Glutamatergic neuron (in vitro differentiated cells): ENCODE measurements around the gene EFNA5. TPM values are rescaled to one million over a fixed set of nuclear protein-coding genes. Genes with fewer than 3 reads are reported as not detected.

Source experiments
- DNase-seq: peaks from one replicate; pipeline ENCODE4 v3.0.0; 2022
- H3K27ac Mint-ChIP-seq: one replicate; pipeline ENCODE4 v1.8.0; 2020; ENCODE audit warnings: mild to moderate bottlenecking, mixed read lengths, inconsistent platforms; ENCODE audit not compliant: unreplicated experiment
- H3K27me3 Mint-ChIP-seq: one replicate; pipeline ENCODE4 v1.8.0; 2020; ENCODE audit warnings: mild to moderate bottlenecking, moderate library complexity, mixed read lengths, inconsistent platforms; ENCODE audit not compliant: unreplicated experiment
- H3K36me3 Mint-ChIP-seq: one replicate; pipeline ENCODE4 v1.8.0; 2020; ENCODE audit warnings: mild to moderate bottlenecking, mixed read lengths, inconsistent platforms; ENCODE audit not compliant: unreplicated experiment
- H3K4me1 Mint-ChIP-seq: one replicate; pipeline ENCODE4 v1.8.0; 2020; ENCODE audit warnings: mild to moderate bottlenecking, low read depth, mixed read lengths, inconsistent platforms; ENCODE audit not compliant: unreplicated experiment
- H3K4me3 Mint-ChIP-seq: one replicate; pipeline ENCODE4 v1.8.0; 2020; ENCODE audit warnings: mild to moderate bottlenecking, mixed read lengths, inconsistent platforms; ENCODE audit not compliant: unreplicated experiment
- H3K9me3 Mint-ChIP-seq: one replicate; pipeline ENCODE4 v1.8.0; 2020; ENCODE audit warnings: mild to moderate bottlenecking, moderate library complexity, mixed read lengths, inconsistent platforms; ENCODE audit not compliant: unreplicated experiment
- total RNA-seq: library from RNA; stranded (reverse); fragmentation: NEBNext Ultra II Directional; extraction: Animal tissue kit (Norgen Biotek cat#: 25700); gene quantifications from one replicate; pipeline ENCODE4 v1.2.1, GENCODE V29; 2021; ENCODE audit not compliant: unreplicated experiment
- TF ChIP-seq, protein P1 (sequence below): fragments of 200-600 bp; sonication (generic); IDR thresholded peaks from one replicate; pipeline ENCODE4 v1.5.0; 2021; ENCODE audit not compliant: partially characterized antibody, unreplicated experiment

Gene EFNA5
- total RNA-seq, 1 donor from 2014 or later = 158 TPM

DNA sequence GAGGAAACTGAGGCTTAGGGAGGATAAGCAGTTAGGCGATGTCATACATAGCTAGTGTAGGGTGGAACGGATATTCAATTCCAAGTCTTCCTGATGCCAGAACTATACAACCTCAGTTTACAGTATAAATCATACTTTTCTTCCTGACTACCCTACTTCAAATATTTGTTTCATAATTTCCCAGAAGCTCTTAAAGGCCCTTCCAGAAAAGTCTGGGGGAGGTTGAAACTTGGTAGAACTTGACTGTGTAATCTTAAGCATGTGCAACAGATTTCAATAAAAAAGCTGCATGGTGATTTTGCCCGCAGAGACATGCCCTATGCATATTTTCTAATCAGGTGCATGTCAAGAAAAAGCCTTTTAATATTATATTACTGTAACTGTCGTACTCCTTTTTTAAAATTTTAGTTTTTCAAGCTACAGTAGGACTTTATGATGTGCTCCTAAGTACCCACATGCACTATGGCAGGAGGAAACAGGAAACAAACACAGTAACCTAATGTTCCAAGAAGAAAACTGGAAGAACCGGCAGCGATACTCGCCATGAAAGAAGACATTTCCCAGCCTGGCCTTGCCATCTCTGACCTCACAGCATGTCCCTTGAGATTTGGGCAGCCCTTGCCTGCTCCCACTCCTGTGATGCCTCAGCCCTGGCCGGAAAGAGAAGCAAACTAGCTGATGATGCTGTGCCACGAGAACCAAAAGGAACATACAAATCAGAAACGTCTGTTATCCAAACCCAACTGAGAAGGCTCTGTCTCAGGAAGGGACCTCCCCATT is 266.0 kb downstream of the EFNA5 start:
- H3K27ac Mint-ChIP-seq = peak overlapping the region; percentile 77
- TF ChIP-seq, protein P1, sequence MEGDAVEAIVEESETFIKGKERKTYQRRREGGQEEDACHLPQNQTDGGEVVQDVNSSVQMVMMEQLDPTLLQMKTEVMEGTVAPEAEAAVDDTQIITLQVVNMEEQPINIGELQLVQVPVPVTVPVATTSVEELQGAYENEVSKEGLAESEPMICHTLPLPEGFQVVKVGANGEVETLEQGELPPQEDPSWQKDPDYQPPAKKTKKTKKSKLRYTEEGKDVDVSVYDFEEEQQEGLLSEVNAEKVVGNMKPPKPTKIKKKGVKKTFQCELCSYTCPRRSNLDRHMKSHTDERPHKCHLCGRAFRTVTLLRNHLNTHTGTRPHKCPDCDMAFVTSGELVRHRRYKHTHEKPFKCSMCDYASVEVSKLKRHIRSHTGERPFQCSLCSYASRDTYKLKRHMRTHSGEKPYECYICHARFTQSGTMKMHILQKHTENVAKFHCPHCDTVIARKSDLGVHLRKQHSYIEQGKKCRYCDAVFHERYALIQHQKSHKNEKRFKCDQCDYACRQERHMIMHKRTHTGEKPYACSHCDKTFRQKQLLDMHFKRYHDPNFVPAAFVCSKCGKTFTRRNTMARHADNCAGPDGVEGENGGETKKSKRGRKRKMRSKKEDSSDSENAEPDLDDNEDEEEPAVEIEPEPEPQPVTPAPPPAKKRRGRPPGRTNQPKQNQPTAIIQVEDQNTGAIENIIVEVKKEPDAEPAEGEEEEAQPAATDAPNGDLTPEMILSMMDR = no peak
- H3K27me3 Mint-ChIP-seq = peaks cover 9% of the 10 kb centered on the region
- H3K9me3 Mint-ChIP-seq = peaks cover 15% of the 10 kb centered on the region
- DNase-seq = peak; percentile 57
- peak overlapping the region; percentile 52 for H3K4me3 Mint-ChIP-seq
- no peaks in the 10 kb centered on the region for H3K36me3 Mint-ChIP-seq
- H3K4me1 Mint-ChIP-seq = peaks cover 60% of the 10 kb centered on the region

DNA sequence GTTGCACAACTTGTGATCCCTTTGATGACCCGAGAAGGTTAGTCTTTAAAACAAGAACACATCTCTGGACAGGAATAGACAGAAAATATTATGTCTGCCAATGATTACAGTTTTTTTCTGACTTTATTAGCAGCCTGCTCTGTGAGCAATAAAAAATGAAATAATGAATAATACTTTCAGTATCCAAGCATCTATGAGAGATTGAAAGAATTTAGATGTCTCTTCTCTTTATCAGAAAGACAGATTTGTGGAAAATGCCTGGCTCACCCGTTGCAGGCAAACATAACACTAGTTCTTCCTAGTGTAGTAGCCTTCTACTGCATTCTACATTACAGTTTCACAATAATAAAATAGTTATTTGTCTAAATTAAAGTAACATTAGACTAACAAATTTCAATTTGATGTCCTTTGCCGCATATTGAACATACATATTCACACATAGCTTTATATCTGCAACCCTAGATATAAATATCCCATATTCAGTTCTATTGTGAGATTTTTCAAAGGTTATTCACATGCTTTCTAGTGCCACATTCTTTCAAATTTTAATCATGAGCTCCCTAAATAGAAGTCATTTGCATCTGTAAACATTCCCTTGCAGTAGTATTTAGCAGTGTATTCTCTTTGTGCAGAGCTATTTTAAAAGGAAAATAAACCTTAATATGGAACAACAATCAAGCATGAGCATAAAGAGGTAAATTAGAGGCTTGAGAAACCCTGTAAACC is 267.3 kb downstream of the EFNA5 start:
- peaks cover 15% of the 10 kb centered on the region for H3K9me3 Mint-ChIP-seq
- no peak for DNase-seq
- H3K4me3 Mint-ChIP-seq = peak overlapping the region; percentile 74
- peaks cover 62% of the 10 kb centered on the region for H3K4me1 Mint-ChIP-seq
- TF ChIP-seq, protein P1 = no peak
- H3K36me3 Mint-ChIP-seq = no peaks in the 10 kb centered on the region
- peaks cover 6% of the 10 kb centered on the region for H3K27me3 Mint-ChIP-seq
- peak overlapping the region; percentile 93 for H3K27ac Mint-ChIP-seq

DNA sequence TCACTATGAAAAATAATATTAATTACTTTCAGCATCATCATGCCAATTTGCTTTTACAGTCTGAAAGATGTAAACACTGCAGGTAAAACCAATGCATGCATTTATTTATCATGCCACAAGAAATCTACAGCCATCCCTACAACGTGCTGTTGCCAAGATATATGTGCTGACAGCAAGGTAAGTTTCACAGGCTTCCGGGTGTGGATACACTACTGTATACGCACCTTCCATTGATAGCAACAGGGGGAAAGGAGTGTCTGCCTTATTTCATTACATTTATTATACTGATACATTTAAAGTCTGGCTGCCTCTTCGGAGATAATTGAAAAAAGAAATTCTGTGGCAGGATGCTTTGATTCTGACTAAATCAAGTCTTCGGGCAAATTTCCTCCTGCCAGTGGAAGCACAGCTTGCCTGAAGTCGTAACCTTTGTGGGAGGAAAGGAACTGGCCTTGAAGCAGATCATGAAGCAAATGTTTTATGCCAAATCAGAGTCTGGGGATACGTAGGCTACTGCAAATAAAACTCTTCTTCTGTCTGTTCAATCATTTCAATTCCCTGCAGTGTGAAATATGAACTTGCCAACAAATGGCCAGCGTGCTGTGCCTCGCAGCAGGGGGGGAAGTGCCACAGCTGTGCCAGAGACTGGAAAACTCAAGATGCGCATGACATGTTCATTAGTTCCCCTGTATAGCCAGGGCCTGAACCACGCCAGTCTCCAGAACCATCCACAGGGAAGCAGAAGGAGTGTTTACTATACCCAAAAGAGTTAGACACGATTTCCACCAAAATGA is 268.1 kb downstream of the EFNA5 start:
- H3K4me3 Mint-ChIP-seq = peak overlapping the region; percentile 74
- peaks cover 12% of the 10 kb centered on the region for H3K9me3 Mint-ChIP-seq
- H3K27ac Mint-ChIP-seq = peak overlapping the region; percentile 93
- H3K36me3 Mint-ChIP-seq = no peaks in the 10 kb centered on the region
- peak; percentile 80 for DNase-seq
- TF ChIP-seq, protein P1 = no peak
- peaks cover 62% of the 10 kb centered on the region for H3K4me1 Mint-ChIP-seq
- peaks cover 6% of the 10 kb centered on the region for H3K27me3 Mint-ChIP-seq

DNA sequence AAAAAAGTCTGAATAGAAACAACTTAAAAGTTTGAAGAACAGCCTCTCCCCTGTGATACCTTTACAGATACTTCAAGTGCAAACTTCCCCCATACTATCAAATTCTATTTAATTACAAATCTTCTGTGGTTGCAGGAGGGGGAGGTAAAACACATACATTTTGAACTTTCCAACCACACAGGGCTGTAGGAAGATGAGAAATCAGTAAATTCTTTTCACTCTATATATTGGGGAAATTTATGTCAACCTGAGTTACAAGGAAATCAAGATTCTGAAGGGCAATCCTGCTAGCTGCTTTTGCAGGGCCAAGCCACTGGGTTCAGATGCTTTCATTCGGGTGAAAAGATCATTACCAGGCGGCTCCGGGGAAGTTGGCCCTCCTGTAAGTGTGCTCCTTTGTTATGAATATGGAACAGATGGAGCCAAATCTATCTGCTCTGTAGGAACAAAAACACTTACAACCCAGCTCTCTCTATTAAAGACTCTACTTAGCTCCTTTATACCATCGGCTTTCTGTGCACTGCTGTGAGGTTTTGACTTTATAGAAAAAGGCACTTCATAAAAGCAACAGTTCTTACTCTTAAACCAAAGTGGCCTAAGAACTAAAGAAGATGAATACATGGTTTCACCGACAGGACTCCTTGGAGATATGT is 269.1 kb downstream of the EFNA5 start:
- Mint-ChIP-seq H3K9me3 (peaks cover 12% of the 10 kb centered on the region), H3K27me3 (peaks cover 6% of the 10 kb centered on the region), H3K36me3 (no peaks in the 10 kb centered on the region), H3K4me1 (peaks cover 66% of the 10 kb centered on the region), H3K27ac (peak overlapping the region; percentile 93), H3K4me3 (peak overlapping the region; percentile 56)
- DNase-seq = peak; percentile 47
- TF ChIP-seq, protein P1 = no peak
